ENCODE results near the gene ACE. TPM values are rescaled to one million over a fixed set of nuclear protein-coding genes. Genes with fewer than 3 reads are reported as not detected.

ACE gene
- total RNA-seq: 4.3 TPM
- 12.9 TPM for polyA plus RNA-seq (ENCODE audit: insufficient read depth, low read depth, low replicate concordance)
- long read RNA-seq, donor 1: 0 reads
- long read RNA-seq, donor 2: 0 reads
- long read RNA-seq, donor 3, partial matches to known transcripts: 0 of 1 reads
- long read RNA-seq, donor 3, other reads (novel, unspliced or antisense): 0 of 1 reads
- long read RNA-seq, donor 4, full-length matches to known transcripts: 1 of 1 reads
- long read RNA-seq, donor 4, partial matches to known transcripts: 0 of 1 reads
- long read RNA-seq, donor 4, other reads (novel, unspliced or antisense): 0 of 1 reads
- long read RNA-seq, donor 5: 0 reads
- long read RNA-seq, donor 6: 0 reads
- long read RNA-seq, donor 7, full-length matches to known transcripts: 2 of 5 reads
- long read RNA-seq, donor 7, partial matches to known transcripts: 3 of 5 reads
- long read RNA-seq, donor 7, other reads (novel, unspliced or antisense): 0 of 5 reads
- long read RNA-seq, donor 8: 0 reads
- long read RNA-seq, donor 9: 0 reads
- long read RNA-seq, donor 10, full-length matches to known transcripts: 2 of 2 reads
- long read RNA-seq, donor 10, partial matches to known transcripts: 0 of 2 reads
- long read RNA-seq, donor 10, other reads (novel, unspliced or antisense): 0 of 2 reads

DNA sequence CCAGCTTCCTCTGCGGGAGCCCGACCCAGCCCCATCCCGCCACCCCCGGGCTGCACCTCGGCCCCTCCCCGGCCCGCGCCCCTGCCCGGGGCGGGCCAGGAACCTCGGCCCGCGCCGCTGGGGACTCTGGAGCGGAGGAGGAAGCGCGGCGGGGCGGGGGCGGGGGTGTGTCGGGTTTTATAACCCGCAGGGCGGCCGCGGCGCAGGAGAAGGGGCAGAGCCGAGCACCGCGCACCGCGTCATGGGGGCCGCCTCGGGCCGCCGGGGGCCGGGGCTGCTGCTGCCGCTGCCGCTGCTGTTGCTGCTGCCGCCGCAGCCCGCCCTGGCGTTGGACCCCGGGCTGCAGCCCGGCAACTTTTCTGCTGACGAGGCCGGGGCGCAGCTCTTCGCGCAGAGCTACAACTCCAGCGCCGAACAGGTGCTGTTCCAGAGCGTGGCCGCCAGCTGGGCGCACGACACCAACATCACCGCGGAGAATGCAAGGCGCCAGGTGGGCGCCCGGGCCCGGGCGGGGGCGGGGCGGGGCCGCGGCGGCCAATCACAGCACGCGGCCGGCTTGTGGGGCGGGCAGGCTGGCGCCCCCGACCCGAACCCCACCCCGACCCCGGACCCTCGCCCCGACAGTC lies at the start of gene ACE:
Gene ACE (plus strand): TSS at position 208 of the 626 bp plus-strand sequence. CDS start 34 bp downstream, at position 242.
- Histone ChIP-seq H3K9me3 (ENCODE audit: control insufficient read depth in 2 of 3, insufficient read depth in 1 of 3, low read length in 3 of 3) (no peaks in the 10 kb centered on the region), H3K27ac (ENCODE audit: low read depth in 2 of 2, low read length in 2 of 2) (no peak within 1 kb of the TSS), H3K4me3 (ENCODE audit: low read length in 3 of 3) (peak within 1 kb of the TSS in 2 of 3 donors; percentile 28 to 66), H3K27me3 (ENCODE audit: control insufficient read depth, insufficient read depth, low read length) (peaks cover 4% of the 10 kb centered on the region), H3K4me1 (ENCODE audit: control insufficient read depth in 2 of 3, insufficient read depth in 2 of 3, low read depth in 1 of 3, low read length in 3 of 3) (peaks cover 0 to 12% (median 3%) of the 10 kb centered on the region in 3 donors), H3K36me3 (ENCODE audit: control insufficient read depth in 2 of 3, insufficient read depth in 3 of 3, low read length in 3 of 3) (no peaks in the 10 kb centered on the region), H3K9ac (ENCODE audit: low read length in 3 of 3) (peak within 1 kb of the TSS in 1 of 3 donors; percentile 34)
- DNase-seq (peak in 4 of 5 donors; percentile 61 to 79 (median 68)), FAIRE-seq (no peak)
- TF ChIP-seq, protein P1, sequence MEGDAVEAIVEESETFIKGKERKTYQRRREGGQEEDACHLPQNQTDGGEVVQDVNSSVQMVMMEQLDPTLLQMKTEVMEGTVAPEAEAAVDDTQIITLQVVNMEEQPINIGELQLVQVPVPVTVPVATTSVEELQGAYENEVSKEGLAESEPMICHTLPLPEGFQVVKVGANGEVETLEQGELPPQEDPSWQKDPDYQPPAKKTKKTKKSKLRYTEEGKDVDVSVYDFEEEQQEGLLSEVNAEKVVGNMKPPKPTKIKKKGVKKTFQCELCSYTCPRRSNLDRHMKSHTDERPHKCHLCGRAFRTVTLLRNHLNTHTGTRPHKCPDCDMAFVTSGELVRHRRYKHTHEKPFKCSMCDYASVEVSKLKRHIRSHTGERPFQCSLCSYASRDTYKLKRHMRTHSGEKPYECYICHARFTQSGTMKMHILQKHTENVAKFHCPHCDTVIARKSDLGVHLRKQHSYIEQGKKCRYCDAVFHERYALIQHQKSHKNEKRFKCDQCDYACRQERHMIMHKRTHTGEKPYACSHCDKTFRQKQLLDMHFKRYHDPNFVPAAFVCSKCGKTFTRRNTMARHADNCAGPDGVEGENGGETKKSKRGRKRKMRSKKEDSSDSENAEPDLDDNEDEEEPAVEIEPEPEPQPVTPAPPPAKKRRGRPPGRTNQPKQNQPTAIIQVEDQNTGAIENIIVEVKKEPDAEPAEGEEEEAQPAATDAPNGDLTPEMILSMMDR (IDR thresholded peaks at IDR 0.05; ENCODE audit: borderline replicate concordance, extremely low read depth, insufficient read depth): peak; percentile 2
- intact Hi-C loops (cut with DNase I): no loop called here

DNA sequence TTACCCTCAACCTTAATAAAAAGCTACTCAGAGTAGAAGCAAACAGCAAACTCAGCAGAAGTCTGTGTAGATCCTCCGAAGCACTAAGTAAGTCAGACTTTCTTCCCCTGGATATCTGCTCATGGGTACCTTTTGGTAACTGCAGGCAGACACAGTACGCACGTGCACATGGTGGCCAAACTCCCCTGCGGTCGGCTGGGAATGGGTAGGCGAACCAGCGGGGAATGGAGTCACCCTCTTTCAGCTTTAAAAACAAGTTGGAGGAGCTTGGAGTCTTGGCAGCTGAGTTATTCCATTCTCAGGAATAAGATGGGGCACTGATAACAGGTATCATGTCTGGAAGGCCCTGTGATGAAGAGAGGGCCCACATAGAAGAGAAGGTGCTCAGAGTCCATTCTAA lies 47.1 kb upstream of the ACE start:
- intact Hi-C loops (cut with DNase I): loop anchor here (5.0 kb wide), 1 partner anchor 178 kb away; no protein-coding TSS in a partner anchor
- FAIRE-seq (no peak), DNase-seq (no peak)
- H3K4me1 ChIP-seq (ENCODE audit: control insufficient read depth in 2 of 3, insufficient read depth in 2 of 3, low read depth in 1 of 3, low read length in 3 of 3): no peaks in the 10 kb centered on the region
- TF ChIP-seq, protein P1 (IDR thresholded peaks at IDR 0.05; ENCODE audit: borderline replicate concordance, extremely low read depth, insufficient read depth): no peak
- H3K27me3 ChIP-seq (ENCODE audit: control insufficient read depth, insufficient read depth, low read length): no peaks in the 10 kb centered on the region
- H3K9ac ChIP-seq (ENCODE audit: low read length in 3 of 3): no peak overlapping the region
- H3K4me3 ChIP-seq (ENCODE audit: low read length in 3 of 3): no peak overlapping the region
- no peak overlapping the region for H3K27ac ChIP-seq (ENCODE audit: low read depth in 2 of 2, low read length in 2 of 2)
- no peaks in the 10 kb centered on the region for H3K36me3 ChIP-seq (ENCODE audit: control insufficient read depth in 2 of 3, insufficient read depth in 3 of 3, low read length in 3 of 3)
- no peaks in the 10 kb centered on the region for H3K9me3 ChIP-seq (ENCODE audit: control insufficient read depth in 2 of 3, insufficient read depth in 1 of 3, low read length in 3 of 3)

- Histone ChIP-seq H3K27ac (ENCODE audit: low read depth in 2 of 2, low read length in 2 of 2) (no peak overlapping the region), H3K9ac (ENCODE audit: low read length in 3 of 3) (no peak overlapping the region), H3K4me1 (ENCODE audit: control insufficient read depth in 2 of 3, insufficient read depth in 2 of 3, low read depth in 1 of 3, low read length in 3 of 3) (peaks cover 0 to 2% (median 0%) of the 10 kb centered on the region in 3 donors), H3K9me3 (ENCODE audit: control insufficient read depth in 2 of 3, insufficient read depth in 1 of 3, low read length in 3 of 3) (no peaks in the 10 kb centered on the region), H3K36me3 (ENCODE audit: control insufficient read depth in 2 of 3, insufficient read depth in 3 of 3, low read length in 3 of 3) (no peaks in the 10 kb centered on the region), H3K27me3 (ENCODE audit: control insufficient read depth, insufficient read depth, low read length) (no peaks in the 10 kb centered on the region), H3K4me3 (ENCODE audit: low read length in 3 of 3) (no peak overlapping the region)
- no peak for FAIRE-seq
- intact Hi-C loops (cut with DNase I): no loop called here
- TF ChIP-seq, protein P1 (IDR thresholded peaks at IDR 0.05; ENCODE audit: borderline replicate concordance, extremely low read depth, insufficient read depth): no peak
- DNase-seq: peak in 1 of 5 donors; percentile 22
Observed at GRCh38 chr17:63430223-63430622, 46.6 kb upstream of the ACE start.

All from kidney (tissue), 22 donors.